Neuronal stem cell (in vitro differentiated cells): ENCODE measurements around the gene ST6GALNAC3.
"Not testable (repeated sequence)": the region's sequence is repeated elsewhere in the genome, so short reads cannot be mapped to it uniquely, and the experiment has no call there.

ENCODE experiments used
- DNase-seq: peaks from one replicate; pipeline ENCODE4 v3.0.0-alpha.2; 2013; ENCODE audit warnings: low spot score
- H2AFZ ChIP-seq: one replicate; pipeline ENCODE4 v1.6.1; 2013; ENCODE audit warnings: mild to moderate bottlenecking, low read length, inconsistent platforms
- H2AK5ac ChIP-seq: 2 replicates; pipeline ENCODE4 v1.6.1; 2013; ENCODE audit warnings: low read depth, mild to moderate bottlenecking, inconsistent platforms, low read length, moderate library complexity, mixed read lengths
- H2BK120ac ChIP-seq: 2 replicates; pipeline ENCODE4 v1.6.1; 2013; ENCODE audit warnings: low read depth, mild to moderate bottlenecking, inconsistent platforms, low read length, moderate library complexity, mixed read lengths
- H2BK12ac ChIP-seq: one replicate; pipeline ENCODE4 v1.6.1; 2013; ENCODE audit warnings: low read length, inconsistent platforms
- H2BK15ac ChIP-seq: 2 replicates; pipeline ENCODE4 v1.6.1; 2013; ENCODE audit warnings: mild to moderate bottlenecking, low read length, inconsistent platforms, mixed read lengths
- H2BK5ac ChIP-seq: one replicate; pipeline ENCODE4 v1.6.1; 2013; ENCODE audit warnings: inconsistent platforms, mild to moderate bottlenecking, low read length, moderate library complexity
- H3K14ac ChIP-seq: one replicate; pipeline ENCODE4 v1.6.1; 2013; ENCODE audit warnings: low read length, inconsistent platforms
- H3K18ac ChIP-seq: 2 replicates; pipeline ENCODE4 v1.6.1; 2013; ENCODE audit warnings: low read length, inconsistent platforms
- H3K23ac ChIP-seq: 2 replicates; pipeline ENCODE4 v1.6.1; 2013; ENCODE audit warnings: low read depth, mild to moderate bottlenecking, mixed read lengths, low read length, inconsistent platforms; ENCODE audit not compliant: poor library complexity
- H3K27ac ChIP-seq: replicated peaks from 3 replicates; pipeline ENCODE4 v1.5.1; 2013; ENCODE audit warnings: low read length, inconsistent platforms
- H3K27me3 ChIP-seq, 3 experiments: 2 replicates each; pipeline ENCODE4 v1.6.1; 2013; ENCODE audit warnings: low read length in 3 of 3, mild to moderate bottlenecking in 2 of 3, inconsistent platforms in 1 of 3, low read depth in 1 of 3, mixed read lengths in 1 of 3, moderate library complexity in 1 of 3; ENCODE audit not compliant: control insufficient read depth in 3 of 3, insufficient read depth in 3 of 3
- H3K36me3 ChIP-seq, 2 donors: replicated peaks in 1 of 2; 2 replicates each; pipeline ENCODE4 v1.6.1; 2013; ENCODE audit warnings: low read length in 2 of 2; ENCODE audit not compliant: control insufficient read depth in 2 of 2, insufficient read depth in 2 of 2
- H3K4ac ChIP-seq: 2 replicates; pipeline ENCODE4 v1.6.1; 2013; ENCODE audit warnings: inconsistent platforms, mild to moderate bottlenecking, low read length, moderate library complexity
- H3K4me1 ChIP-seq, 2 donors: 1 replicate in 1 of 2; 2 replicates in 1 of 2; pipeline ENCODE4 v1.6.1; 2013; ENCODE audit warnings: low read length in 2 of 2, low read depth in 1 of 2; ENCODE audit not compliant: control insufficient read depth in 2 of 2, insufficient read depth in 1 of 2
- H3K4me2 ChIP-seq: one replicate; pipeline ENCODE4 v1.6.1; 2013; ENCODE audit warnings: mild to moderate bottlenecking, low read length, inconsistent platforms; ENCODE audit not compliant: insufficient read depth, poor library complexity, severe bottlenecking
- H3K4me3 ChIP-seq, 2 donors: 2 replicates each; pipeline ENCODE4 v1.5.1; 2013; ENCODE audit warnings: low read length in 2 of 2, mild to moderate bottlenecking in 2 of 2, inconsistent platforms in 1 of 2, moderate library complexity in 1 of 2
- H3K79me1 ChIP-seq: one replicate; pipeline ENCODE4 v1.6.1; 2013; ENCODE audit warnings: low read depth, mild to moderate bottlenecking, inconsistent platforms, low read length, moderate library complexity
- H3K9ac ChIP-seq: one replicate; pipeline ENCODE4 v1.6.1; 2013; ENCODE audit warnings: mild to moderate bottlenecking, low read depth, low read length, inconsistent platforms; ENCODE audit not compliant: poor library complexity
- H3K9me3 ChIP-seq, 2 donors: replicated peaks in 1 of 2; 2 replicates each; pipeline versions ENCODE3 to v1.6.1; 2013; ENCODE audit warnings: low read length in 2 of 2, mild to moderate bottlenecking in 2 of 2, inconsistent platforms in 1 of 2, low read depth in 1 of 2, mixed read lengths in 1 of 2, moderate library complexity in 1 of 2; ENCODE audit not compliant: control insufficient read depth in 2 of 2, insufficient read depth in 1 of 2
- H4K8ac ChIP-seq: one replicate; pipeline ENCODE4 v1.6.1; 2013; ENCODE audit warnings: low read depth, mild to moderate bottlenecking, inconsistent platforms, low read length, moderate library complexity
- H4K91ac ChIP-seq: one replicate; pipeline ENCODE4 v1.6.1; 2013; ENCODE audit warnings: low read length, low read depth, mild to moderate bottlenecking, inconsistent platforms; ENCODE audit not compliant: poor library complexity
- WGBS, 2 donors: extraction: QIAGEN DNeasy Blood & Tissue Kit; methylation state at CpG; one replicate each; pipeline ENCODE4 v1.1.7; 2013; ENCODE audit warnings: missing lambda C conversion rate in 2 of 2, mixed read lengths in 1 of 2; ENCODE audit not compliant: insufficient read length in 2 of 2, insufficient replicate concordance in 1 of 2; ENCODE audit errors: extremely low coverage in 2 of 2; 5-methylcytosine and 5-hydroxymethylcytosine counted together

ST6GALNAC3 gene

DNA sequence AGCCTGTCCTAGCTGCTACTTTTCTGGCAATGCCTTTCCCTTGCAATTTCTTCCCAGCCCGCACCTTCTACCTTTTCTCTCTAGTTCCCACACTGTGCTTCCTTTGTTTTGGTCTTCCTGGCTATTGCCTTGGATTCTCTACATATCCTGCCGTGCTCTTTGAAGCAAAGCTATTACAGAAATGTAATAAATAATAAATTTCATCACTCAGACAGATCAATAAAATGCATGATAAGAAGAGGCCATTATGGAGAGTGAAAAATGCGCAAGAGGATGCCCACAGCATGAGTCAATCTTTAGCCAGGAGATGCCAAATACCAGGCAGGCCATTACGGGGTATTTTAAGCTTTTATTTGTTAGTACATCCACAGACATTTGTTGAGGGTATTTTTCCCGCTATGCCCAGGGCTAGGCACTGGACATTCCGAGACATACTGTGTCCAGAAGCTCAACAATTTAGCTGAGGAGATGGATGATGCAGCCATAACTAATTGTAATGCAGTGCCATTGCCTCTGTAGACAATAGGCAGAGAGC, 163.6 kb downstream of the ST6GALNAC3 start:
- Histone ChIP-seq H2BK120ac (no peak overlapping the region), H3K9me3 (no peaks in the 10 kb centered on the region), H3K9ac (no peak overlapping the region), H3K79me1 (no peaks in the 10 kb centered on the region), H4K8ac (no peak overlapping the region), H3K18ac (no peak overlapping the region), H3K4me1 (peaks cover 18 to 19% of the 10 kb centered on the region in 2 donors), H2AFZ (no peak overlapping the region), H3K27me3 (no peaks in the 10 kb centered on the region), H2BK15ac (no peak overlapping the region), H4K91ac (no peak overlapping the region), H2BK12ac (no peak overlapping the region), H3K4me3 (no peak overlapping the region), H3K23ac (no peak overlapping the region), H2BK5ac (no peak overlapping the region), H3K4ac (no peak overlapping the region), H3K36me3 (no peaks in the 10 kb centered on the region), H3K14ac (no peak overlapping the region), H2AK5ac (no peak overlapping the region), H3K27ac (no peak overlapping the region), H3K4me2 (no peak overlapping the region)
- no peak for DNase-seq
- WGBS, 2 donors = no CpG with 5 or more reads among the region's 6 CpGs

DNA sequence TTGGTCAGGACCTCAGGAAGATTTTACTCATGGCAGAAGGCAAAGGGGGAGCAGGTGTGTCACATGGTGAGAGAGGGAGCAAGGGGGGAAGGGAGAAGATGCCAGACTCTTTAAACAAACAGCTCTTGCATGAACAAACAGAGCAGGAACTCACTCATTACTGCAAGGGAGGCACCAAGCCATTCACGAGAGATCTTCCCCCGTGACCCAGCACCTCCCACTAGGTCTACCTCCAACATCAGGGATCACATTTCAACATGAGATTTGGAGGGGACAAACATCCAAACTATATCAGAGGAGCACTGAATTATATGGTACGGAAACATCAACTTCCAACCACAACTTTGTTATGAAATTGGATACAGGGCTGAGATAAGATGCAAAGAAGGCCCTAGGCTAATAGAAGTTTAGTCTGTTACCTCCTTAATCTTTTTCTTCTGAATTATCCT, 164.9 kb downstream of the ST6GALNAC3 start:
- Histone ChIP-seq H2BK12ac (no peak overlapping the region), H3K4me1 (peaks cover 14 to 15% of the 10 kb centered on the region in 2 donors), H3K27me3 (no peaks in the 10 kb centered on the region), H3K9me3 (peaks cover 0 to 4% of the 10 kb centered on the region in 2 donors), H2AK5ac (no peak overlapping the region), H3K18ac (no peak overlapping the region), H3K4me2 (peak overlapping the region; percentile 32), H2BK5ac (no peak overlapping the region), H4K8ac (no peak overlapping the region), H3K23ac (no peak overlapping the region), H3K9ac (no peak overlapping the region), H3K14ac (no peak overlapping the region), H3K4me3 (no peak overlapping the region), H2AFZ (no peak overlapping the region), H3K79me1 (no peaks in the 10 kb centered on the region), H2BK15ac (no peak overlapping the region), H3K27ac (no peak overlapping the region), H3K4ac (no peak overlapping the region), H2BK120ac (no peak overlapping the region), H3K36me3 (no peaks in the 10 kb centered on the region), H4K91ac (no peak overlapping the region)
- WGBS, 2 donors = no CpG with 5 or more reads among the region's 3 CpGs
- no peak for DNase-seq

DNA sequence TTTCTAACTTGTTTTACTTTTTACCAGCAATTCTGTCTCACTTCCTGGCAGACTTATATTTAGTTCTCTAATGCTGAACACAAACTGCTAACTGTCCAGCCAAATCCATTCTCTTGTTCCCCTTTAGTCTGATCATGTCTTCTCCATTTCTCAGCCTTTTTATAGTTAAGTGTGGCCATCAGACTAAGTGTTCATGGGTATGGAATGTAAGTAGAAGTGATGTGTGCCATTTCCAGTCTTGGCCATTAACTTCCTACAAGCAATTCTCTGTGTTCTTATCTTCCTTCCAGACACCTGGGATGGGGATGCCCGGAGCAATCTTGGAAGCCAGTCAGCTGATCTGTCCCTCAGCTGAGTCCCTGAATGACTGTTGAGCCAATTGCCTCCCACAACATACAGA, 165.8 kb downstream of the ST6GALNAC3 start:
- Histone ChIP-seq H3K79me1 (no peaks in the 10 kb centered on the region), H3K4ac (no peak overlapping the region), H3K4me2 (no peak overlapping the region), H3K9ac (no peak overlapping the region), H3K23ac (no peak overlapping the region), H2AFZ (no peak overlapping the region), H3K27ac (no peak overlapping the region), H2AK5ac (no peak overlapping the region), H3K9me3 (peaks cover 0 to 4% of the 10 kb centered on the region in 2 donors), H2BK12ac (no peak overlapping the region), H3K4me3 (no peak overlapping the region), H3K27me3 (no peaks in the 10 kb centered on the region), H2BK15ac (no peak overlapping the region), H4K91ac (no peak overlapping the region), H3K18ac (no peak overlapping the region), H3K36me3 (no peaks in the 10 kb centered on the region), H2BK120ac (no peak overlapping the region), H2BK5ac (no peak overlapping the region), H3K4me1 (peaks cover 14 to 15% of the 10 kb centered on the region in 2 donors), H4K8ac (no peak overlapping the region), H3K14ac (no peak overlapping the region)
- no CpG with 5 or more reads among the region's 1 CpG for WGBS, 2 donors
- no peak for DNase-seq

DNA sequence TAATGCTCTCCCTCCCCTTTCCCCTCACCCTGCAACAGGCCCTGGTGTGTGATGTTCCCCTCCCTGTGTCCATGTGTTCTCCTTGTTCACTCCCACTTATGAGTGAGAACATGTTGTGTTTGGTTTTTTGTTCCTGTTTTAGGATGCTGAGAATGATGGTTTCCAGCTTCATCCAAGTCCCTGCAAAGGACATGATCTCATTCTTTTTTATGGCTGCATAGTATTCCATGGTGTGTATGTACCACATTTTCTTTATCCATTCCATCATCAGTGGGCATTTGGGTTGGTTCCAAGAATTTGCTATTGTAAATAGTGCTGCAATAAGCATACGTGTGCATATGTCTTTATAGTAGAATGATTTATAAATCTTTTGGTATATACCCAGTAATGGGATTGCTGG, 168.0 kb downstream of the ST6GALNAC3 start:
- not testable (repeated sequence) for DNase-seq, H2AFZ ChIP-seq, H2BK15ac ChIP-seq, H4K8ac ChIP-seq, H3K4me2 ChIP-seq, H3K4me3 ChIP-seq, H3K27ac ChIP-seq, H3K23ac ChIP-seq, H2BK12ac ChIP-seq, H3K36me3 ChIP-seq, H4K91ac ChIP-seq, H3K79me1 ChIP-seq, H3K27me3 ChIP-seq, H3K4ac ChIP-seq, H2BK120ac ChIP-seq, H2BK5ac ChIP-seq, H2AK5ac ChIP-seq, H3K9ac ChIP-seq, H3K18ac ChIP-seq, H3K9me3 ChIP-seq, H3K14ac ChIP-seq
- peaks cover 21 to 22% of the 10 kb centered on the region in 2 donors for H3K4me1 ChIP-seq
- WGBS, 2 donors = no CpG with 5 or more reads among the region's 1 CpG
